ENCODE measurements around the gene DTYMK.

DTYMK gene

DNA sequence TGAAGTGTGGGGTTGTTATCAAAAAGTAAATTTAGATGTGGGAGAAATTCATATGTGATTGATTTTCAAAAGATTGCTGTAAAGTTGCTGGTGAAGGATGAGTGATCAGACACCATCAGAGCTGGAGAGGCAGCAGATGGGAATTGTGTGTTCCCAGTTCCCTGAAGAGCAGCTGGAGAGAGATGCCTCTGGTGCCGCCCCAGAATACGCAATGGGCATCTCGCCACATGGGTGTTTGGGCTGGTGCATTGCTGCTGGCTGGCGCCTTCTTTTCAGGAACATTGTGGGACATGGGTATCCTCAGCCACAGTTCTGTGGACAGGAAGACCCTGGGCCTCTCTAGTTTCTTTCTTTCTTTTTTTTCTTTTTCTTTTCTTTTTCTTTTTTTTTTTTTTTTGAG is 37.2 kb downstream of the DTYMK start:
- DNase-seq (ENCODE audit: low read depth) = no peak

- DNase-seq (ENCODE audit: low read depth) = no peak
Measured at GRCh38 chr2:241648453-241648852, 38.2 kb downstream of the DTYMK start.

GRCh38 chr2:241645915-241646645 is 40.5 kb downstream of the DTYMK start:
- no peak for DNase-seq (ENCODE audit: low read depth)

DNA sequence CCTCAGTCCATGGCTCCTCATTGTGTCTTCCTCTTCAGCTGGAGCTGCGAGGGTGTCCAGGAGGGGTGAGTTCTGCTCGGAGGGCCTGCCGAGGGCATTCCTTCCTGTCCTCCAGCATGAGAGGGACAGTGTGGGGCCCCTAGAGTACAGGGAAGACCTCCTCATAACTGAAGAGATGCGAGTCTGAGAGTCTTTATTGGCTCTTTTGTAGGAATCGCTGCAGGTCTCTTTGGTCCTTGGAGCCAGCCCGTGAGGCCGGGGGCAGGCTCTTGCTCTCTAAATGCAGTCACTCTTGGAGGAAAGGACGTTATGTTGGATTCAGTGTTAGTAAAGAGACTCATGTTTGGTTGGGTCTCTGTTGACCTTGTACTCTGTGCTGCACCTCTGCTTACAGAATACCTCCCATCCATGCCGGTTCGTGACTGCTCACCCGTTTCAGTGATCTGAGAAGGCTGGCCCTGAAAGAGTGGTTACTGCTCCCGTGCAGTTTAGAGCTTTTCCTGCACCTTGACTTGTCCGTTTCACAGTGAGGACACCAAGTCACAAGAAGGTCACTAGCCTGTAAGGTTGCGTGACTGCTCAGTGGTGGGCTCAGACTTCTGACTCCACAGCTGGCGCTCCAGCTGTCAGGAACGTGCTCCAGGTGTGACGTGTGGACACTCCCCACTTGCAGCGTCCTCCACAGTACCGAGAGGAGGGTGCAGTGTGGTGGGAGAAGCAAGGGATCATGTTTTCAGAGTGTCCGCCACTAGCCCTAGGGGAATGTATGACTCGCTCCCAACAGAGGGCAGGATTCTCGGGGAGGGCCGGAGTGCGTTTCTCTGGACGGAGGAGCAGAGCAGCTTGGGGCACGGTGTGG is 41.3 kb downstream of the DTYMK start:
- DNase-seq (ENCODE audit: low read depth) = no peak

DNA sequence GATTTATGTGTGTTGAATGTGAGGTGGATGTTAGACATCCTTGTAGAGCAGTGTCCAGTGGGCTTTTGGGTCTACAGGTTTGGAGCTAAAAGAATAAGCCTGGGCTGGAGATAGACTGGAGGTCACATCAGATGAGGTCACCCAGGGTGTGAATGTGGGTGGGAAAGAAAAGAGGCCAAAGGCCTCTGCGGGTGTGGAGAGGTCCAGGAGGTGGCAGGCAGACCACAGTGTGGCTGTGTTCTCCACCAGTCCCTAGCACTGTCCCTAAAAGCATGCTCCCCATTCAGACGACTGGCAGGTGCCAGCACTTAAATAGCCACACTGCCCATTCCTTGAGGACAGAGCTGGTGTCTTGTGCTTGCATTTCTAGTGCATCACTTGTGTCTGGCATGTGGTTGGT is 45.0 kb downstream of the DTYMK start:
- DNase-seq (ENCODE audit: low read depth) = no peak

- no peak for DNase-seq (ENCODE audit: low read depth)
Measured at GRCh38 chr2:241640165-241640795, 46.3 kb downstream of the DTYMK start.

GRCh38 chr2:241639385-241639784 is 47.2 kb downstream of the DTYMK start:
- no peak for DNase-seq (ENCODE audit: low read depth)

DNA sequence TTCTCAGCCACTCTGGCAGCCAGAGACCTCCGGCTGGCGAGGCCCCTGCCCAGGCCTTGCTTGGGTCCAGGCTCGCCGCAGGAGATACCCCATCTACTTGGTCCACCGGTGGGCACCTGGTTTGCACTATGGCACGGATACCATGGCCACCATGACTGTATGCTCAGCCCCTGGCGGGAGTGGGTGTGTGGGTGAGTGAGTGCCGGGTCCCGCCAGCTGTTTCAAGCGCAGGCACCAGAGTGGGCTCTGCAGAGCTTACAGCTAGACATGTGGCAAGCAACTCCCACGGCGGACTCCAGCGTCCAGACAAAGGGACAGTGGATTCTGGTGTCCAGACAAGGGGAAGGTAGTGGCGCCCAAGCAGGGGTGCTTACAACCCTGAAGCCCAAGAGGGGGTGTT is 47.7 kb downstream of the DTYMK start:
- DNase-seq (ENCODE audit: low read depth) = no peak

DNA sequence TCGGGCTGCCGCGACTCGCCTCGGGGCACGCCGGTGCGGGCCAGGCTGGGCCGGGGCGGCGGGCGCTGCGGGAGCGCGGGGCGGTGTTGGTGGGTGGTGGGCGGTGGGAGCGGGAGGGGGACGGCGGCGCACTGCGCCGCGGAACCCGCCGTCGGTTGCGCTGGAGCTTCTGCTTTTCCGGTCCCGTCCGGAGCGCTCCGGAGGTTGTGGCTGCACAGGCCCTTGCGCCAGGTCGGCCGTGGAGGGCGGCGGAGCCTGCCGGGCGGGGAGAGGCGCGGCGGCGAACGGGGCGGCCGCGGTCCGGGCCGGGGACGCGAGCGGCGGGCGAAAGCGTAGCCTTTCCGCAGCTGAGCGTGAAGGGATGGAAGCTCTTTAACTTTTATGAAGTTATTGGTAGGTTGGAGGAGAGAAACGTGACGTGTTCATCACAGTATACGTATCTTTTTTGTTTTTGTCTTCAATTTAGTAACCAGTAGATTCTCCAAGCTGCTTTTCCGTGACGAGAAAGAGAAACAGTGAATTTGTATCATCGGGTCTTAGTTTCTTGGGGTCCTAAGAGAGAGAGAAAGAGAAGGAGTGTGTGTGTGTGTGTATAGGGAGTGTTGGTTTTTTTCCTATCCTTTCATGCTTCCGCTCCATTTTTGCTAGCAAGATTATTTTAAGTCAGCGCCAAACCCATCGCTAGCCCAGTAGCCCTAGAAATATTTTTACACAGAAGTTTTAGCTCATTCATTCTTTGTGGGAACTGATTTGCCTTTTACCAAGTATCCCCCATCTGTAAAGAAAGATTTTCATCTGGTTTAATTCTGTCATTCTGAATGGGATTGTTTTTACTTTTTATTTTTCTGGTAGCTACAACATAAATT is 48.6 kb downstream of the DTYMK start:
- DNase-seq (ENCODE audit: low read depth) = peak; percentile 37

DNA sequence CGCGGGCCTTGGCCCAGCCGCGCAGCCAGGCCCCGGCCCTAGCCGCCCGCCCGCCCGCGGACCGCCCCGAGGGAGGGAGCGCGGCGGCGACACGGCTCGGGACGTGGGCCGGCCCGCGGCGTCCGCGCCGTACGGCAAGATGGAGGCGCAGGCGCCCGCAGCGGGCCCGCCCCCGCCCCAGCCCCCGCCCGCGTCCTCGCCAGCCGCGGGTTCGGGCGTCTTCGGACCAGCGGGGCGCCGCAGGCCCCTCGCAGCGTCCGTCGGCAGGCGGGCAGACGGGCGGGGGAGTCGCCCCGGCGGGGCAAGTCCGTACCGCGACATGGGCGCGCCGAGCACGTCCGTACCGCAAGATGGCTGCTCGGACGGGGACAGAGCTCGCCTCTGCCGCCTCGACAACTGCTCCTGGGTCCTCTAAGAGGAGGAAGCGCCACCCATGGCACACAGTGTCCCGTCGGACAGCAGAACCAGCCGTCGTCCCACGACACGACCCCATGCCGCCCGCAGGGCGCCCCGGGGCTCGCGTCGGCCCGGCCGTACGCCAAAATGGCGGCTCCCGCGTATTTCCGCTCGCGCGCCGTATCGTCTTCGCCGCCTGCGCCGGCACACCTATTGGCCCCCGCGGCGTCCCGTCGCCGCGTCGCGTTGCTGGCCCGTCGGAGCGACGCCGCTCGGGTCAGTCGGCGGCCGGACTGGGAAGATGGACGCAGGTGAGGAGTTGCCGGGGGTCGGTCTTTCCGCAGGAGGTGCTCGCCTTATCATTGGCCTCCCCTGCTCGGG is 49.4 kb downstream of the DTYMK start, which contains the start of the genes ATG4B and THAP4:
ATG4B (plus strand) TSS at position 676 of the 777 bp plus-strand sequence; CDS start at position 698, 22 bp downstream.
THAP4 (minus strand) TSS at position 141 of the 777 bp plus-strand sequence. CDS start 141 bp downstream, outside the sequence.
- DNase-seq (ENCODE audit: low read depth) = peak; percentile 85

DNA sequence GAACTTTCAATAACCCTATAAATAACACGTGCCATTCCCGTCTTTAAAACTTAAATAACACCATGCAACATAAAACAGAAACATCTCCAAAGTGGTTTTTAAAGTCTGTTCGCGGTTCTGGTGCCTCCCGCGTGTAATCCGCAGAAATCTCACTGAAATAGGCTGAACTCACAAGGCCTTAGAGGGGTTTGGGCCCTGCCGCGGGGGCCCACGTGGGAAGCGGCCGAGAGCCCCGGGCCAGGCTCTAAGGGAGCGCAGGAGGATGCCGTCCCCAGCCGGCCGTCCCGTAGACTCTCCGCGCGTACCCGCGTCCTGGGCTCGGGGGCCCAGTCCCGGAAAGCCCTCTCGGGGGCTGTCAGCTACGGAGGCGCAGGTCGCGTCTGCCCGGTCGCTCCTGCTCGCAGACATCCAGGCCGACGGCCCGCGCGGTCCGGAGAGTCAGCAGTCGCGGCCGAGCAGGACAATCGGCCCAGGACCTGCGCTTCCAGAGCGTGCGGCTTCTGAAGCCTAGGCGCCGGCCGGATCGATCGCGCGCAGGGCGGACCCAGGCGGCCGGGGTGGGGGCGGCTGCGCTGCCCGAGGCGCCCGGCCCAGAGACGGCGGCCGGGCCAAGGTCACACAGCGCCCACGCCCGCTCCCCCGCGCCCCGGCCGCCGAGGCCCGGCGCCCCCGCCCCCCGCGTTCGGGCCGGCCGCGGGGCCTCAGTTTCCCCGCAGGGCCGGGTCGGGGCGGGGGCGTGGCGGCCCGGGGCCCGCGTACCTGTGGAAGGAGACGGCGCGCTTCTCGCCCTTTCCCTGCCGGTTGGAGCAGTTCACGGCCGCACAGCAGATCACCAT is 50.2 kb downstream of the DTYMK start:
- peak; percentile 44 for DNase-seq (ENCODE audit: low read depth)

GRCh38 chr2:241635756-241636155 is 50.9 kb downstream of the DTYMK start:
- DNase-seq (ENCODE audit: low read depth) = peak; percentile 16

DNA sequence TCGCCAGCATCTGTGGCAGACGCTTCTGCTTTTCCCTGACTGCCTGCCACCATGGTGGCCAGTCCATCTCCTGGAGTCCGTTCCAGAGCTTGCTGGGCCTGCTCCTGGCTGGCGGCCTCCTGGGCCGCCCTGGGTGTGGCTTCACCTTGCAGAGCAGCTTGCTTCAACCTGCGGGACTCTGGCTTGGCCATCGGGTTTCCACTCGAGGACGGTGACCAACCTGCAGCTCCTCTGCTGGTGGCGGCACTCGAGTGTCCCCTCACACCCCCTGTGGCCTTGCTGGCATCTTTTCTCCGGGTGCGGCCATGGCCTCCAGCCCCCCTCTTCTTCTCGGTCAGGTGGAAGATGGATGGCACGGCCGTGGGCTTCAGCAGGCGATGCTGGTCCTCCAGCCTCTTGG is 53.1 kb downstream of the DTYMK start:
- no peak for DNase-seq (ENCODE audit: low read depth)

GRCh38 chr2:241632478-241633325 is 53.9 kb downstream of the DTYMK start:
- no peak for DNase-seq (ENCODE audit: low read depth)

GRCh38 chr2:241629762-241630435 is 56.7 kb downstream of the DTYMK start:
- peak; percentile 71 for DNase-seq (ENCODE audit: low read depth)

GRCh38 chr2:241627675-241628074 is 58.9 kb downstream of the DTYMK start:
- no peak for DNase-seq (ENCODE audit: low read depth)
